Trophoblast cell (in vitro differentiated cells and primary cell): Measurements from ENCODE around the gene ETV3.

Experiments used
- DNase-seq, 2 donors: peaks; one replicate each; pipeline ENCODE4 v3.0.0-alpha.2; 2016
- H2AFZ ChIP-seq: 2 replicates; pipeline ENCODE4 v1.6.1; 2013; ENCODE audit warnings: low read length, moderate library complexity, mild to moderate bottlenecking; ENCODE audit not compliant: insufficient read depth, poor library complexity
- H2AK5ac ChIP-seq: 2 replicates; pipeline ENCODE4 v1.6.1; 2013; ENCODE audit warnings: mild to moderate bottlenecking, low read length
- H2BK120ac ChIP-seq: 2 replicates; pipeline ENCODE4 v1.6.1; 2013; ENCODE audit warnings: low read length, mild to moderate bottlenecking, moderate library complexity; ENCODE audit not compliant: insufficient read depth, poor library complexity
- H2BK12ac ChIP-seq: 2 replicates; pipeline ENCODE4 v1.6.1; 2013; ENCODE audit warnings: mild to moderate bottlenecking, low read length, moderate library complexity
- H2BK5ac ChIP-seq: 2 replicates; pipeline ENCODE4 v1.6.1; 2013; ENCODE audit warnings: low read length, low read depth, moderate library complexity, mild to moderate bottlenecking; ENCODE audit not compliant: poor library complexity
- H3K14ac ChIP-seq: 2 replicates; pipeline ENCODE4 v1.6.1; 2013; ENCODE audit warnings: mild to moderate bottlenecking, low read length
- H3K18ac ChIP-seq: 2 replicates; pipeline ENCODE4 v1.6.1; 2013; ENCODE audit warnings: mild to moderate bottlenecking, low read length
- H3K23ac ChIP-seq: 2 replicates; pipeline ENCODE4 v1.6.1; 2013; ENCODE audit warnings: low read length
- H3K27ac ChIP-seq: 2 replicates; pipeline ENCODE4 v1.5.1; 2013; ENCODE audit warnings: low read depth, mild to moderate bottlenecking, inconsistent platforms, low read length, moderate library complexity
- H3K27me3 ChIP-seq: 2 replicates; pipeline ENCODE4 v1.6.1; 2013; ENCODE audit warnings: inconsistent platforms, mild to moderate bottlenecking, low read length, moderate library complexity; ENCODE audit not compliant: insufficient read depth
- H3K36me3 ChIP-seq, 2 experiments: 1 replicate in 1 of 2; 2 replicates in 1 of 2; pipeline ENCODE4 v1.6.1; 2013; ENCODE audit warnings: low read length in 2 of 2, mild to moderate bottlenecking in 2 of 2, moderate library complexity in 1 of 2; ENCODE audit not compliant: insufficient read depth in 2 of 2, control insufficient read depth in 1 of 2
- H3K4ac ChIP-seq: 2 replicates; pipeline ENCODE4 v1.6.1; 2013; ENCODE audit warnings: low read depth, mild to moderate bottlenecking, low read length, moderate library complexity
- H3K4me1 ChIP-seq, 2 experiments: 1 replicate in 1 of 2; 2 replicates in 1 of 2; pipeline ENCODE4 v1.6.1; 2013; ENCODE audit warnings: low read length in 2 of 2, mild to moderate bottlenecking in 2 of 2, moderate library complexity in 1 of 2; ENCODE audit not compliant: insufficient read depth in 2 of 2, control insufficient read depth in 1 of 2
- H3K4me2 ChIP-seq: 2 replicates; pipeline ENCODE4 v1.6.1; 2013; ENCODE audit warnings: inconsistent platforms, mild to moderate bottlenecking, low read length, moderate library complexity
- H3K4me3 ChIP-seq: 2 replicates; pipeline ENCODE4 v1.5.1; 2013; ENCODE audit warnings: mild to moderate bottlenecking, low read depth, low read length, inconsistent platforms
- H3K79me1 ChIP-seq: one replicate; pipeline ENCODE4 v1.6.1; 2013; ENCODE audit warnings: low read length
- H3K79me2 ChIP-seq: 2 replicates; pipeline ENCODE4 v1.6.1; 2013; ENCODE audit warnings: low read length, mild to moderate bottlenecking; ENCODE audit not compliant: control insufficient read depth, insufficient read depth, poor library complexity
- H3K9ac ChIP-seq: 2 replicates; pipeline ENCODE4 v1.6.1; 2013; ENCODE audit warnings: mild to moderate bottlenecking, low read length
- H3K9me3 ChIP-seq: 2 replicates; pipeline ENCODE4 v1.6.1; 2013; ENCODE audit warnings: low read depth, mild to moderate bottlenecking, control low read depth, inconsistent platforms, low read length; ENCODE audit not compliant: insufficient read depth
- H4K12ac ChIP-seq: 2 replicates; pipeline ENCODE4 v1.6.1; 2013; ENCODE audit warnings: low read depth, mild to moderate bottlenecking, low read length, moderate library complexity
- H4K8ac ChIP-seq: 2 replicates; pipeline ENCODE4 v1.6.1; 2013; ENCODE audit warnings: low read depth, mild to moderate bottlenecking, low read length, moderate library complexity
- H4K91ac ChIP-seq: one replicate; pipeline ENCODE4 v1.6.1; 2013; ENCODE audit warnings: low read depth, mild to moderate bottlenecking, low read length, moderate library complexity
- WGBS: extraction: QIAGEN DNeasy Blood & Tissue Kit; methylation state at CpG from one replicate; pipeline ENCODE4 v1.1.7; 2013; ENCODE audit warnings: missing lambda C conversion rate; ENCODE audit not compliant: insufficient read length, insufficient coverage; ENCODE audit errors: extremely low coverage; 5-methylcytosine and 5-hydroxymethylcytosine counted together

The ETV3 gene

DNA sequence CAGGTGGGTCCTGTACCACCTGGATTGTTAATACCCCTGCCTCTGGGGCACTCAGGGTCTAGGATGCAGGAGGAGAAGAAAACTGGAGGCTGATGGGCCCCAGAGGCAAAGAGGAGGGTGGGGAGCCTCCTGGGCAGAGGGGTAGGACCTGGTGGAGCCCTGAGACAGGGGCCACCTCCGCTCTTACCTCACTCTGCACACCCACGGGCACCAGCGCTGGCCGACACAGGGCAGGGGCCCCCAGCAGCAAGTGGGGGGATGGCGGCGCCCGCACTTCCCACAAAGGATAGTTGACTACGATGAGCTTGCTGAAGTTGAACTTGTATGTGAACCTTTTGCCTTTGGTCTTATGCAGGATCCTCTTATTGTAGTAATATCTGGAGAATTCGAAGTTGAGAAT lies 39.7 kb downstream of the ETV3 start:
- H4K12ac ChIP-seq, result no peak overlapping the region
- no peak overlapping the region for H4K8ac ChIP-seq
- H3K79me2 ChIP-seq, result no peaks in the 10 kb centered on the region
- peaks cover 2% of the 10 kb centered on the region for H3K9me3 ChIP-seq
- H3K79me1 ChIP-seq, result no peaks in the 10 kb centered on the region
- no peak overlapping the region for H3K23ac ChIP-seq
- no peak overlapping the region for H3K14ac ChIP-seq
- H3K4me1 ChIP-seq, result no peaks in the 10 kb centered on the region
- H3K4ac ChIP-seq, result no peak overlapping the region
- H3K4me2 ChIP-seq, result no peak overlapping the region
- no peak overlapping the region for H3K18ac ChIP-seq
- H2AFZ ChIP-seq, result no peak overlapping the region
- H3K9ac ChIP-seq, result no peak overlapping the region
- no peaks in the 10 kb centered on the region for H3K27me3 ChIP-seq
- no peak overlapping the region for H3K27ac ChIP-seq
- WGBS, result no CpG with 5 or more reads among the region's 9 CpGs
- DNase-seq, result no peak
- H4K91ac ChIP-seq, result no peak overlapping the region
- no peak overlapping the region for H3K4me3 ChIP-seq
- H2BK5ac ChIP-seq, result no peak overlapping the region
- no peak overlapping the region for H2BK120ac ChIP-seq
- H2BK12ac ChIP-seq, result no peak overlapping the region
- H3K36me3 ChIP-seq, result no peaks in the 10 kb centered on the region
- H2AK5ac ChIP-seq, result no peak overlapping the region

DNA sequence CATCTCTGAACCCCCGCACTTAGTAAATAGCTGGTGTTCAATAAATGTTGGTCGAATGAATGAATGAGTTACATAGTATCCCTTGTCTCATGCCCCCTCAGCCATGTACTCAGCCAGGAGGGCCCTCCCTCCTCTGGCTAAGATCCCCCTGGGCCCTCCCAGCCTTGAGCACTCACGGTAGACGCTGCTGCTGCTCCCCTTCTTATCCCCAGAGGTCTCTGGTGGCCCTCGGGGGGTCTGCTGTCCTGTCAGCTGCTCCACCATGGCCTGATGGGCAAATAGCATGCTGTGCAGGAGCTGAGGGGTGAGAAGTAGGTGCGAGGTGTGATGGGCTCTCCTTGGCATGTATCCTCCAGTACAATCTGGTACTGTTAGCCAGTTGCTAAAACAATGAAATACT lies 40.5 kb downstream of the ETV3 start:
- Histone ChIP-seq H2BK120ac (no peak overlapping the region), H3K9ac (no peak overlapping the region), H3K9me3 (peaks cover 2% of the 10 kb centered on the region), H3K23ac (no peak overlapping the region), H4K91ac (no peak overlapping the region), H2BK12ac (no peak overlapping the region), H2BK5ac (no peak overlapping the region), H3K27me3 (no peaks in the 10 kb centered on the region), H3K79me2 (no peaks in the 10 kb centered on the region), H3K4me3 (no peak overlapping the region), H3K4me1 (no peaks in the 10 kb centered on the region), H3K14ac (no peak overlapping the region), H2AFZ (no peak overlapping the region), H2AK5ac (no peak overlapping the region), H4K8ac (no peak overlapping the region), H3K79me1 (no peaks in the 10 kb centered on the region), H3K4me2 (no peak overlapping the region), H3K27ac (no peak overlapping the region), H3K4ac (no peak overlapping the region), H3K18ac (no peak overlapping the region), H3K36me3 (no peaks in the 10 kb centered on the region), H4K12ac (no peak overlapping the region)
- WGBS, result no CpG with 5 or more reads among the region's 6 CpGs
- DNase-seq, result no peak

DNA sequence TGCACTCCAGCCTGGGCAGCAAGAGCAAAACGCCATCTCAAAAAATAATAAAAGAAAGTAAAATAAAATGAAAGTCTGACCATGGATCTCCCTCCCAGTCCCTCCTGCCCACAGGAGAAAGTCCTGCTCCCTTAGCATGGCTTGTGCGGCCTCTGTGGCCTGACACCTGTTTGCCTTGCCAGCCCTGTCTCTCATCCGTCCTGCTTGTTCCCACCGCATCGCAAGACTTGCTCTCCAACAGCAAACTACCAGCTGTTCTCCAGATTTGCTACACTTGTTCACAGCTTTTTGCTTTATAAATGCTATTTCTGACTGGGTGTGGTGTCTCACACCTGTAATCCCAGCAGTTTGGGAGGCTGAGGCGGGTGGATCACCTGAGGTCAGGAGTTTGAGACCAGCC lies 41.3 kb downstream of the ETV3 start:
- no peak for DNase-seq
- no CpG with 5 or more reads among the region's 6 CpGs for WGBS
- Histone ChIP-seq H3K9me3 (peaks cover 2% of the 10 kb centered on the region), H3K4me3 (no peak overlapping the region), H3K4me1 (no peaks in the 10 kb centered on the region), H2BK5ac (no peak overlapping the region), H4K12ac (no peak overlapping the region), H3K27me3 (no peaks in the 10 kb centered on the region), H3K23ac (no peak overlapping the region), H3K4me2 (no peak overlapping the region), H2BK120ac (no peak overlapping the region), H3K27ac (no peak overlapping the region), H4K8ac (no peak overlapping the region), H3K79me2 (no peaks in the 10 kb centered on the region), H3K9ac (no peak overlapping the region), H2AK5ac (no peak overlapping the region), H3K79me1 (no peaks in the 10 kb centered on the region), H2AFZ (no peak overlapping the region), H2BK12ac (no peak overlapping the region), H3K4ac (no peak overlapping the region), H3K14ac (no peak overlapping the region), H3K36me3 (no peaks in the 10 kb centered on the region), H3K18ac (no peak overlapping the region), H4K91ac (no peak overlapping the region)

DNA sequence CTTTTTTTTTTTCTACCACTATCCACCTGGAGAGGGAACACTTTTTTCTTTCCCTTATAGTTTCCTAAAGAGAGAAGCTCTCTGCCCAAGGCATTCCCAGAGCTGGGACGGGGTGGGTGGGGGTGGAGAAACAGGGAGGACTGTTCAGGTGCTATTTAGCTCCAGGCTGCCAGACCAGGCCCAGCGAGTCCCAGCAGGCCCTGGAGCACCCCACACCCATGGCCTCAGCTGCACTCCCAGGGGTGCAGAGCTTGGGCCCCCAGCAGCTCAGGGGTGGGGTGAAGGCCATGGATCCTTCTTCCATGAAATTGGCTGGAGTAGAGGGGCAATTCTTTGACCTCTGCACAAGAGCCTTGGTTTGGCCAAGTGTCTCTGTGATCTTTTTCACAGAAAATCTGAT lies 42.6 kb downstream of the ETV3 start:
- Histone ChIP-seq H3K36me3 (no peaks in the 10 kb centered on the region), H2BK12ac (no peak overlapping the region), H3K9ac (no peak overlapping the region), H3K79me2 (no peaks in the 10 kb centered on the region), H4K91ac (no peak overlapping the region), H3K4me3 (no peak overlapping the region), H4K8ac (no peak overlapping the region), H3K23ac (no peak overlapping the region), H3K27me3 (no peaks in the 10 kb centered on the region), H2BK120ac (no peak overlapping the region), H3K27ac (no peak overlapping the region), H2AK5ac (no peak overlapping the region), H3K4me1 (peaks cover 3% of the 10 kb centered on the region in 2 experiments), H3K9me3 (peaks cover 2% of the 10 kb centered on the region), H3K4me2 (no peak overlapping the region), H3K18ac (no peak overlapping the region), H4K12ac (no peak overlapping the region), H3K4ac (no peak overlapping the region), H2AFZ (no peak overlapping the region), H3K79me1 (no peaks in the 10 kb centered on the region), H3K14ac (no peak overlapping the region), H2BK5ac (no peak overlapping the region)
- DNase-seq, result no peak
- WGBS, result no CpG with 5 or more reads among the region's 2 CpGs
